Stimulated activated CD4-positive, alpha-beta T cell treated with anti-CD3 and anti-CD28 coated beads, Interleukin-2, amount 100 ng/mL, for 4 hours (primary cell): ENCODE data around the gene KMT2E.

Experiments
- DNase-seq: peaks from one replicate; pipeline ENCODE4 v3.0.0-alpha.2; 2020; ENCODE audit warnings: low read depth

The KMT2E gene

GRCh38 chr7:105130580-105130979 lies 116.6 kb downstream of the KMT2E start:
- no peak for DNase-seq

- no peak for DNase-seq
Measured at GRCh38 chr7:105131033-105131656, 117.1 kb downstream of the KMT2E start.

GRCh38 chr7:105131890-105132289 lies 117.9 kb downstream of the KMT2E start:
- DNase-seq: no peak

GRCh38 chr7:105132335-105132734 lies 118.3 kb downstream of the KMT2E start:
- DNase-seq: no peak

- no peak for DNase-seq
Measured at GRCh38 chr7:105132835-105133234, 118.8 kb downstream of the KMT2E start.

- DNase-seq: no peak
Measured at GRCh38 chr7:105133358-105133757, 119.4 kb downstream of the KMT2E start.

GRCh38 chr7:105133986-105134655 lies 120.1 kb downstream of the KMT2E start:
- no peak for DNase-seq

GRCh38 chr7:105136221-105136620 lies 122.2 kb downstream of the KMT2E start:
- DNase-seq: no peak

GRCh38 chr7:105137898-105138297 lies 123.9 kb downstream of the KMT2E start:
- no peak for DNase-seq

GRCh38 chr7:105139381-105139780 lies 125.4 kb downstream of the KMT2E start:
- no peak for DNase-seq

GRCh38 chr7:105141068-105141467 lies 127.1 kb downstream of the KMT2E start:
- no peak for DNase-seq

- no peak for DNase-seq
Measured at GRCh38 chr7:105149827-105150226, 135.8 kb downstream of the KMT2E start.

- DNase-seq: no peak
Measured at GRCh38 chr7:105151152-105151551, 137.1 kb downstream of the KMT2E start.

GRCh38 chr7:105153531-105153930 lies 139.5 kb downstream of the KMT2E start:
- no peak for DNase-seq

GRCh38 chr7:105154084-105154483 lies 140.1 kb downstream of the KMT2E start:
- no peak for DNase-seq

GRCh38 chr7:105156731-105157130 lies 142.7 kb downstream of the KMT2E start:
- no peak for DNase-seq

GRCh38 chr7:105157278-105157677 lies 143.3 kb downstream of the KMT2E start:
- no peak for DNase-seq

GRCh38 chr7:105161366-105161765 lies 147.4 kb downstream of the KMT2E start:
- no peak for DNase-seq
